Right renal cortex interstitium (tissue), 3 donors: ENCODE measurements around the gene PUM1. TPM values are rescaled to one million over a fixed set of nuclear protein-coding genes. Genes with fewer than 3 reads are reported as not detected.

Experiments used
- DNase-seq, 3 donors: peaks; one replicate each; pipeline ENCODE4 v3.0.0-alpha.2; 2013; ENCODE audit warnings: low read depth in 3 of 3, low spot score in 2 of 3
- polyA plus RNA-seq, 3 donors: library from polyadenylated mRNA; unstranded; fragments of 120-200 nt; gene quantifications; one replicate each; pipeline ENCODE4 v1.2.1, GENCODE V29; 2013; ENCODE audit not compliant: insufficient read length in 3 of 3

PUM1 gene
- polyA plus RNA-seq, 3 donors = 132 to 140 (median 137) TPM

GRCh38 chr1:30898031-30898815, 167.3 kb downstream of the PUM1 start:
- no peak for DNase-seq

GRCh38 chr1:30896905-30897304, 168.6 kb downstream of the PUM1 start:
- no peak for DNase-seq

- no peak for DNase-seq
Measured at GRCh38 chr1:30895944-30896660, 169.4 kb downstream of the PUM1 start.

- DNase-seq = no peak
Measured at GRCh38 chr1:30895382-30895943, 170.1 kb downstream of the PUM1 start.

- DNase-seq = no peak
Measured at GRCh38 chr1:30894508-30894973, 171.0 kb downstream of the PUM1 start.

- DNase-seq = no peak
Measured at GRCh38 chr1:30893776-30894507, 171.6 kb downstream of the PUM1 start.

GRCh38 chr1:30892671-30893073, 172.8 kb downstream of the PUM1 start:
- no peak for DNase-seq

- DNase-seq = no peak
Measured at GRCh38 chr1:30891227-30891552, 174.3 kb downstream of the PUM1 start.

GRCh38 chr1:30890502-30891226, 174.9 kb downstream of the PUM1 start:
- no peak for DNase-seq

GRCh38 chr1:30889511-30889910, 176.0 kb downstream of the PUM1 start:
- DNase-seq = no peak

- no peak for DNase-seq
Measured at GRCh38 chr1:30888975-30889374, 176.5 kb downstream of the PUM1 start.

- DNase-seq = no peak
Measured at GRCh38 chr1:30888391-30888790, 177.1 kb downstream of the PUM1 start.

- no peak for DNase-seq
Measured at GRCh38 chr1:30887485-30888315, 177.8 kb downstream of the PUM1 start.

GRCh38 chr1:30886710-30887428, 178.6 kb downstream of the PUM1 start:
- no peak for DNase-seq

- no peak for DNase-seq
Measured at GRCh38 chr1:30885570-30886522, 179.7 kb downstream of the PUM1 start.

- no peak for DNase-seq
Measured at GRCh38 chr1:30884723-30885122, 180.8 kb downstream of the PUM1 start.

GRCh38 chr1:30883389-30884172, 181.9 kb downstream of the PUM1 start:
- no peak for DNase-seq
